OCI-LY1 (cell line): Measurements from ENCODE around the gene ZNF770.

Source experiments
- CTCF ChIP-seq: fragments of 200-600 bp; sonication (generic), shearing (Covaris generic); IDR thresholded peaks from 2 replicates; pipeline ENCODE4 v1.5.1; 2017; ENCODE audit warnings: mild to moderate bottlenecking, antibody characterized with exemption, low read length, moderate library complexity, mixed read lengths
- EZH2 ChIP-seq: fragments of 200-600 bp; sonication (generic), shearing (Covaris generic); IDR thresholded peaks from 2 replicates; pipeline ENCODE4 v1.8.0; 2017; ENCODE audit warnings: borderline replicate concordance, mixed run types, mild to moderate bottlenecking, antibody characterized with exemption, low read length, moderate library complexity, mixed read lengths

DNA sequence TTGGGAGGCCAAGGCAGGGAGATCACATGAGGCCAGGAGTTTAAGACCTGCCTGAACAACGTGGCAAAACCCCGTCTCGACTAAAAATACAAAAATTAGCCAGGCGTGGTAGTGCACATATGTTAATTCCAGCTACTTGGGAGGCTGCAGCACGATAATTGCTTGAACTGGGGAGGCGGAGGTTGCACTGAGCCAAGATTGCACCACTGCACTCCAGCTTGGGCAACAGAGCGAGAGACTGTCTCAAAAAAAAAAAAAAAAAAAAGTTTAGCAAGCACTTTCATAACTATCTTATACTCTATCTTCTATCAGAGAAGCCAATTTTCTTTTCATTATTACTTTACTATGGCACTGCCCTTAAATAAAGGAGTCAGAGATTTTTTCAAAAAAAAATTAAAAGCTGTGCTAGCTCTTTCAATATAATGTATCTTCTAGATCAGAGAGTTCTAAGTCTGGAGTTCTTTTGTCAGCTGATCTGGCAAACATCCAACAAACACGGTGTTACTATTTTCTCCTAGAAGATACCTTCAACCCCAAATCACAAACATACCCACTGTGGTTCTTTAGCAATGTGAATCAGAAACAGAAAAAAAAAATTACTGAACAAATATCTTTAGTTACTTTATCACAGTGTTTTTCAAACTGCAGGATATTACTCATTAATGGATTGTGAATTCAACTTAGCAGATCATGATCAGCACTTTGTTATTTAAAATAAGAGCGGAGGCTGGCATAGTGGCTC is 3.0 kb downstream of the ZNF770 start:
- TF ChIP-seq CTCF (no peak), EZH2 (no peak)
